ENCODE data around the gene AOPEP. TPM values are rescaled to one million over a fixed set of nuclear protein-coding genes. Genes with fewer than 3 reads are reported as not detected.

AOPEP gene
- total and polyA plus RNA-seq, 2 donors (not counting 3 experiments of a cell fraction or from before 2014, with no cell fraction given), result 20.2 to 41.6 TPM

DNA sequence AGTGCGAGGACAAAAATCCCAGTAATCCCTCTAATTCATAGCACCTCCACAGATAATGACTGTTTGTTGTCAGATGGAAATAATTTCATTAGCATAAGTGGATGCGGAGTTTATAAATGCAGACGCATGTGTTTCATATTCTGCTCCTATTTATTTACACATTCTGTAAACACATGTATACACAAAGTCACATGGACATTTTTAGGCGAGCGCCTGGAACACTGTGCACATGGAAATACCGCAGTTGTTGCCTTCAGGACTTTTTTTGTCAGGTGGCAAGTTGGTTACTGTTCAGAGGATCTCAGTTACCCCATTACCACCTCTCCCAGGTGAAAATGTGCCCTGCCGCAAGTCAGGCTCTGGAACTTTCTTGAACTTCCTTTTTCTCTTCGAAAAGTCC is 46.9 kb upstream of the AOPEP start:
- H2AFZ ChIP-seq (ENCODE audit: low read depth, low read length), result no peak overlapping the region
- ChIA-PET POLR2A (no interaction called here), CTCF (interaction anchor here (1.5 to 11.8 kb wide), 10 partner anchors 11 to 1638 kb away, joined by 3 to 707 read pairs (median 9); no protein-coding TSS in a partner anchor)
- no peaks in the 10 kb centered on the region for H3K9me1 ChIP-seq (replicated peaks; ENCODE audit: control insufficient read depth, extremely low read depth, insufficient read depth, low read length)
- TF ChIP-seq MYC (IDR thresholded peaks at IDR 0.05; ENCODE audit: low read depth, low read length), result no peak
- TF ChIP-seq, protein P1, sequence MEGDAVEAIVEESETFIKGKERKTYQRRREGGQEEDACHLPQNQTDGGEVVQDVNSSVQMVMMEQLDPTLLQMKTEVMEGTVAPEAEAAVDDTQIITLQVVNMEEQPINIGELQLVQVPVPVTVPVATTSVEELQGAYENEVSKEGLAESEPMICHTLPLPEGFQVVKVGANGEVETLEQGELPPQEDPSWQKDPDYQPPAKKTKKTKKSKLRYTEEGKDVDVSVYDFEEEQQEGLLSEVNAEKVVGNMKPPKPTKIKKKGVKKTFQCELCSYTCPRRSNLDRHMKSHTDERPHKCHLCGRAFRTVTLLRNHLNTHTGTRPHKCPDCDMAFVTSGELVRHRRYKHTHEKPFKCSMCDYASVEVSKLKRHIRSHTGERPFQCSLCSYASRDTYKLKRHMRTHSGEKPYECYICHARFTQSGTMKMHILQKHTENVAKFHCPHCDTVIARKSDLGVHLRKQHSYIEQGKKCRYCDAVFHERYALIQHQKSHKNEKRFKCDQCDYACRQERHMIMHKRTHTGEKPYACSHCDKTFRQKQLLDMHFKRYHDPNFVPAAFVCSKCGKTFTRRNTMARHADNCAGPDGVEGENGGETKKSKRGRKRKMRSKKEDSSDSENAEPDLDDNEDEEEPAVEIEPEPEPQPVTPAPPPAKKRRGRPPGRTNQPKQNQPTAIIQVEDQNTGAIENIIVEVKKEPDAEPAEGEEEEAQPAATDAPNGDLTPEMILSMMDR (IDR thresholded peaks at IDR 0.05; ENCODE audit: extremely low read depth in 1 of 2, insufficient read depth in 1 of 2, low read depth in 1 of 2, low read length in 2 of 2), result no peak
- no peak for TF ChIP-seq FOS (IDR thresholded peaks at IDR 0.05; ENCODE audit: borderline replicate concordance, insufficient read depth, low read length)
- TF ChIP-seq POLR2AphosphoS5 (IDR thresholded peaks at IDR 0.05; ENCODE audit: insufficient read depth, low read depth, low read length), result no peak
- no peak for TF ChIP-seq JUN (IDR thresholded peaks at IDR 0.05; ENCODE audit: borderline replicate concordance, insufficient read depth, insufficient read length, low read depth)
- no peak for TF ChIP-seq EZH2 (IDR thresholded peaks at IDR 0.05; ENCODE audit: borderline replicate concordance, low read depth, low read length, severe bottlenecking)
- TF ChIP-seq, protein P2, sequence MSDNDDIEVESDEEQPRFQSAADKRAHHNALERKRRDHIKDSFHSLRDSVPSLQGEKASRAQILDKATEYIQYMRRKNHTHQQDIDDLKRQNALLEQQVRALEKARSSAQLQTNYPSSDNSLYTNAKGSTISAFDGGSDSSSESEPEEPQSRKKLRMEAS (IDR thresholded peaks at IDR 0.05; ENCODE audit: insufficient read depth, insufficient read length), result no peak
- TF ChIP-seq POLR2A (IDR thresholded peaks at IDR 0.05; ENCODE audit: low read depth, low read length), result no peak
- TF ChIP-seq GATA2 (IDR thresholded peaks at IDR 0.05; ENCODE audit: insufficient read depth, insufficient read length, low read depth, low read length), result no peak
- no peaks in the 10 kb centered on the region for H3K9me3 ChIP-seq (replicated peaks; ENCODE audit: control insufficient read depth, insufficient read depth, low read length)
- DNase-seq (ENCODE audit: low read depth, low spot score) (no peak), FAIRE-seq (no peak)
- H3K27ac ChIP-seq (ENCODE audit: insufficient read depth, low read depth, low read length), result no peak overlapping the region
- H4K20me1 ChIP-seq (replicated peaks; ENCODE audit: control insufficient read depth, extremely low read depth, insufficient read depth, low read length), result no peaks in the 10 kb centered on the region
- intact Hi-C loops (cut with micrococcal nuclease) (no loop called here), dilution Hi-C loops (cut with MboI; ENCODE audit: extremely low pct_ligation_motif_present, low sequenced_read_pairs) (no loop called here)
- no peak overlapping the region for H3K9ac ChIP-seq (replicated peaks; ENCODE audit: extremely low read depth, insufficient read depth, low read length)
- no TSS peak for BruUV-seq (replicated peaks)
- H3K79me2 ChIP-seq (ENCODE audit: control insufficient read depth, insufficient read depth, low read length), result no peaks in the 10 kb centered on the region
- no peaks in the 10 kb centered on the region for H3K36me3 ChIP-seq (ENCODE audit: control insufficient read depth in 2 of 2, extremely low read depth in 1 of 2, insufficient read depth in 2 of 2, low read length in 2 of 2)
- H3K4me2 ChIP-seq (ENCODE audit: insufficient read depth, low read length), result no peak overlapping the region
- peaks cover 3 to 4% of the 10 kb centered on the region in 2 experiments for H3K27me3 ChIP-seq (ENCODE audit: control insufficient read depth in 2 of 2, insufficient read depth in 2 of 2, low read length in 2 of 2)
- no peaks in the 10 kb centered on the region for H3K4me1 ChIP-seq (ENCODE audit: control insufficient read depth, extremely low read depth, insufficient read depth, low read length)
- H3K4me3 ChIP-seq (replicated peaks in 1 of 3; ENCODE audit: insufficient read depth in 1 of 3, low read depth in 1 of 3, low read length in 3 of 3), result no peak overlapping the region

Data from endothelial cell of umbilical vein (primary cell).